ENCODE measurements around the gene TMEM30B.
"Not testable (repeated sequence)": the region's sequence is repeated elsewhere in the genome, so short reads cannot be mapped to it uniquely, and the experiment has no call there.

The TMEM30B gene, protein sequence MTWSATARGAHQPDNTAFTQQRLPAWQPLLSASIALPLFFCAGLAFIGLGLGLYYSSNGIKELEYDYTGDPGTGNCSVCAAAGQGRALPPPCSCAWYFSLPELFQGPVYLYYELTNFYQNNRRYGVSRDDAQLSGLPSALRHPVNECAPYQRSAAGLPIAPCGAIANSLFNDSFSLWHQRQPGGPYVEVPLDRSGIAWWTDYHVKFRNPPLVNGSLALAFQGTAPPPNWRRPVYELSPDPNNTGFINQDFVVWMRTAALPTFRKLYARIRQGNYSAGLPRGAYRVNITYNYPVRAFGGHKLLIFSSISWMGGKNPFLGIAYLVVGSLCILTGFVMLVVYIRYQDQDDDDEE

DNA sequence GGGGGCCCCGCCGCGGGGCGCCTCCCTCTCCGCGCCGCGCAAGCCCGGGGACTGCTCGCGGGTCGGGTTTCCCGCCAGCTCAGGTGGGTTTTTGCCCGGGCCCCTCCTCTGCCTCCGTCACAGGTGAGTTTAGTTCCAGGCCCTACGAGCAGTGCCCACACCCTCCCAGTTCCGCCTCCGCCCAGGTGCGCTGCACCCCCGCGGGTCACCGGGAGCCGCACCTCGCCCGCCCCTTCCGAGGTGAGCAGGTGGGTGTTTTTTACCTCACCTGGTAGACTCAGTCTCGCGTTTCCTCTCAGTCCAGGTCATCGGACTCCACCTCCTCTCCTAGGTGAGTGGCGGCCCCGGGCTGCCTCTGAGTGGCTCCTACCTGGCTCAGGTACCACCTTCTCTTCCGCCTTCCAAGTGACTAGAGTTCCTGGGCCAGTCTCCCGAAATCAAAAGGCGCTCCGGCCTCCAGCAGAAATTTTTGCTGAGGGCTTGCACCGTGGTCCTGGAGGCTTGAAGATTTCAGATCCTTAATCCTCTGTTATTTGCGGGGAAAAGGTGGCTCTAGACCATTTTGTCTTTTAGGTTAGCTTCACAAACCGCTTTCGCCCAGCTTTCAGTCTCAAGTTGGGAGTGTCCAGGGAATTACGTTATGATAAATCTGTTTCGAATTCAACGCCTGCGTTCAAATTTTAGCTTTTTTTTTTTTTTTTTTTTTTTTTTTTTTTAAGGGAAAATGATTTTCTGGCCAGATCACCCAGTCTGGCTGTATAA, at the start of gene TMEM30B:
Gene TMEM30B, minus strand, starts transcription at position 153 of the 762 bp plus-strand sequence. CDS start 191 bp downstream, outside the sequence.
- no peak for DNase-seq (ENCODE audit: low read depth)

DNA sequence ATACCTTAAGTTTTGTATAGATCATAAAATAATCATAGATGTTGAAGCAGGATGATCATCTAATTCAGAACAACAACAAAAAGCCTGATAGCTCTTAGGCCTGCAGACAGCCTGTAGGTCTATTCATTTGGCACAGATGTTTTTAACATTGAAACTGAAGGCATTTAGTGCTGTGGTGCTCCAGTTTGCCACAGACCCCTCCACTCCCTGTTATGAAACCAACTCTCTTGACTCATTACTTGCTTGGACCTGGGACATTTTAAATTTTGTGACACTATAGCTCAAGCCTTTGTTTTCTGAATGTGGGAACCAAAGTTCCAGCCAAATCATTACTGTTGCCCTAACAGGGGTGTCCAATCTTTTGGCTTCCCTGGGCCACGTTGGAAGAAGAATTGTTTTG, 49.4 kb upstream of the TMEM30B start:
- no peak for DNase-seq (ENCODE audit: low read depth)

DNA sequence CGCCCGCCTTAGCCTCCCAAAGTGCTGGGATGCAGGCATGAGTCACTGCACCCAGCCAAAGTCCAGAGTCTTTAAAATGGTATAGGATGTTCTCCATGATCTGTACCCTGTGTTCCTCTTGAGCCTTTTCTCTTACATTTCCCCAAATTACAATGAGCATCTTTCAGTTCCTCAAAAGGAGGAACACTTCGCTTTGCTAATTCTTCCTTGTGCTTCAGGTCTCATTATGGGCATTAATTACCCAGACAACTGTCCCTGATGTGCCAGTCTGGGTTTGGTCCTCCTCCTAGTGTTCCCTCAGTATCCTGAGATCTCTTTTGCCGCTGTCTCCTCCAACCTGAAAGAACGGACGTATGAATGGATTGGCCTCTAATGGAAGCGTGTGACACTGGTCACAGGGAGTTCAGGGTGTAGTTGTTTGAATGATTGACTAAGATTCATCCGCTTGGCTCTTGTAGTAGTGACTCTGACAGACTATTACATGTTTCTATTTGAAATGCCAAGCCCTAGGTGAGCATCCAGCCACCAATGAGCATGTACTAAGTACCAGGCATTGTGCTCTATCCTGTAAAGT, 48.4 kb upstream of the TMEM30B start:
- no peak for DNase-seq (ENCODE audit: low read depth)

DNA sequence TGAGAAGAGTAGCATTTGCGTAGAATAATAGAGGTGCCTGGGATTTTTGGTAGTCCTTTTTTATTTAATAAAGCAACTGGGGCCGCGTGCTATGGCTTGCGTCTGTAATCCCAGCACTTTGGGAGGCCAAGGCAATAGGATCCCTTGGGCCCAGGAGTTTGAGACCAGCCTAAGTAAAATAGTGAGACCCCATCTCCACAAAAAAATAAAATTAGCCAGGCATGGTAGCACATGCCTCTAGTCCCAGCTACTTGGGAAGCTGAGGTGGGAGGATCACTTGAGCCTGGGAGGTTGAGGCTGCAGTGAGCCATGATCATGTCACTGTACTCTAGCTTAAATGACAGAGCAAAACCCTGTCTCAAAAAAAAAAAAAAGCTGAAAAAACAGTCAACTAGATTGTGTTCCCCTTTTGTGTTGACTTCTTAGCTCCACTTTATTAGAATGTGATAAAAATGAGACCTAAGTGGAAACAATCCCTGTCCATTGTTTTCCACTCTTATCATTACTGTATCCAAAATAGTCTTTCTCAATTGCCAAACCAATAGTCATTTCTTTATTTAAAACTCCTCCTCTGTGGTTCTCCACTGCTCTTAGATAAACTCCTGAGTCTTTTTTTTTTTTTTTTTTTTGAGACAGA, 47.6 kb upstream of the TMEM30B start:
- no peak for DNase-seq (ENCODE audit: low read depth)

DNA sequence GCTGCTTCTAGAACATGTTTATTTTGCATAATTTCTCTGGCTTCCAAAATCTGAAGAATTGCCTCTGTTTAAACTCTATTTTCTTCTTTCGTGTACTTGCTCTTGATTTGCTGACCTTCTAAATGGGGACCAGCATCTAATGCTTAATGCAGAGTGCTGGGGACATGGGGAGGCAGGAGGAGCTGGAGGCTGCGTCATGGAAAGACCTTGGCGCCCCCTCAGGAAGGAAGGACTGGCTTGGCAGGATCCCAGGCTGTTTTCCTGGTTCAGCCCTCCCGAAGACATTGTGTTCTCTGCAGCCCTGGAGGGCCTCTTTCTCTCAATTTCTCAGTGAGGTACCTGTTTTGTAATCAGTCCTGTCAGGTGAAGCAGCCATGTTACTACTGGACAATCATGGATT, 45.7 kb upstream of the TMEM30B start:
- no peak for DNase-seq (ENCODE audit: low read depth)

DNA sequence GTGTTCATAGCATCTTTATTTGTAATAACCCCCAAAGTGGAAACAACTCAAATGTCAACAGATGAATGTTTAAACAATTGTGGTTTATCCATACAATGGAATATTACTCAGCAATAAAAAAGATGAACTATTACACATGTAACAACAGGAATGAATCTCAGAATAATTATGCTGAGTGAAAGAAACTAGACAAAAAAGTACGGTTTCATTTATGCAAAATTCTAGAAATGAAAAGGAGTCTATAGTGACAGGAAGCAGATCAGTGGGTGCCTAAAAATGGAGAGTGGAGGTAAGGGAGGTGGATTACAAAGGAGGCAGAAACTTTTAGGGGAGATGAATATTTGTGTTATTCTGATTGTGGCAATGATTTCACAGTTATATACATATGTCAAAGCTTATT, 45.0 kb upstream of the TMEM30B start:
- no peak for DNase-seq (ENCODE audit: low read depth)

DNA sequence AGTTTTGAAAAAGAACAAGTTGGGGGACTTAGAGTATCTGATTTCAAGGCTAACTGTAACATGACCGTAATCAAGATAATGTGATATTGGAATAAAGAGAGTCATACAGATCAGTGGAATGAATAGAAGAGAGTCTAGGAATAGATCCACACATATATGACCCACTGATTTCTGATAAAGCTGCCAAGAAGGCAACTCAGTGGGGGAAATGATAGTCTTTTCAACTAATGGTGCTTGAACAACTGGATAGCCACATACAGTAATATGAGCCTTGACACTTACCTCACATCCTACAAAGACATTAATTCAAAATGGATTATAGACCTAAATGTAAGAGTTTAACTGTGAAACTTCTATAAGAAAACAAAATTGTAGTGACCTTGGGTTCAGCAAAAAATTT, 44.0 kb upstream of the TMEM30B start:
- no peak for DNase-seq (ENCODE audit: low read depth)

DNA sequence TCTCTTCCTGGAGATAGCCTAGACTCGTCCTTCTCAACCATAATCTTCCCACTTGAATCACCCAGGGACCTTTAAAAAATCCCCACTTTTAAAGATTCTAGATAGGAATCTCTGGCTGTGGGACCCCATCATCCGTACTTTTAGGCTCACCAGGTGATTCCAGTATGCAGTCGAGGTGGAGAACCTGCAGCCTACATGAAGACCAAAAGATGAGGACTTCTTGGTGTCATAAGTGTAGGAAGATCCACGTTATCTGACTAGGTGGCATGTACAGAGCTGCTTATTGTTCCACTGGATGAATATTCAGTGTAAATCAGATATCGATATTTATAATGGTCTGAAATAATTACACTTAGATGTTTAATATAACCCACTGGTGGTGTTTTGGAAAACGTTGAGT, 42.8 kb upstream of the TMEM30B start:
- no peak for DNase-seq (ENCODE audit: low read depth)

DNA sequence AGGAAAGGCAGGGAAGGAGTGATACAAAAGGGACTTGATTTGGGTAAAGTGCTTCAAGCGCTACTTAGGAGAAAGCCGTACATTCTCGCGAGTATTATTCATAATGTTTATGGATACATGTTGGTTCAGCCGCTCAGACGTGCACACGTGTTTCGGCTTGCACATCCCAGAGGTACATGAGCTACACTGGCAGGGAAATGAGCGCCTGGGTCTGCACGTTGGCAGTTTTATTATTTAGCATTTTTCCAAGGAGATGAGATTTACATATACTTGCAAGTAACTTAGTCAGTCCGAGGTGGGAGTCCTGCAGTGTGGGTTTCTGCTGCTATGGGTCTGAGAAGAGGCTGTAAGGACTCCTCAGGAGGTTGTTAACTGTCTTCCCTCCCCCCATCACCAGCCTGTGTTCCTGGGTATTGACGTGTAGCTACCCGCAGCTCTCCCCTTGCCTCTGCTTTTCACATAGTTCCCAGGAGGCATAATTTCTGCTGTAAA, 41.7 kb upstream of the TMEM30B start:
- no peak for DNase-seq (ENCODE audit: low read depth)

DNA sequence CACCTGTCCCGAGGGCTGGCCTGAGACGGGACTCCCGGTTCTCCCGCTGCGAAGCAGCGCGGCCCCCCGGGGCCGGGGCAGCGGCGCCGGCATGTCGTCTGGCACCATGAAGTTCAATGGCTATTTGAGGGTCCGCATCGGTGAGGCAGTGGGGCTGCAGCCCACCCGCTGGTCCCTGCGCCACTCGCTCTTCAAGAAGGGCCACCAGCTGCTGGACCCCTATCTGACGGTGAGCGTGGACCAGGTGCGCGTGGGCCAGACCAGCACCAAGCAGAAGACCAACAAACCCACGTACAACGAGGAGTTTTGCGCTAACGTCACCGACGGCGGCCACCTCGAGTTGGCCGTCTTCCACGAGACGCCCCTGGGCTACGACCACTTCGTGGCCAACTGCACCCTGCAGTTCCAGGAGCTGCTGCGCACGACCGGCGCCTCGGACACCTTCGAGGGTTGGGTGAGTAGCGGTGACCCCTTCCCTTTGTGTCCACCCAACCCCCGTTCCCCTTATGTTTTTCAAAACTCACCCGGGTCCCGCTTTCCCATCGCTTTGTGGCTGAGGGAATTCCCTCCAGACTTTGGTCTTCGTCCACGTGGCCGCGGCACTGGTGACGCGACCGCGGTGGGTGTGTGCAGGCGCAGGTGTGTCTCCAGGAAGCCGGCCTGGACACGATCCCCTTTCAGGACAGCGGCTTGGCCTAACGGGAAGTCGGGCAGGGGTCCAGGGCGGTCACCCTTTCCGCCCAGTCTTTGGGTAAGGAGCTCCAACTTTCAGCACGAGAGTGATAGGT, 41.1 kb upstream of the TMEM30B start:
- no peak for DNase-seq (ENCODE audit: low read depth)

DNA sequence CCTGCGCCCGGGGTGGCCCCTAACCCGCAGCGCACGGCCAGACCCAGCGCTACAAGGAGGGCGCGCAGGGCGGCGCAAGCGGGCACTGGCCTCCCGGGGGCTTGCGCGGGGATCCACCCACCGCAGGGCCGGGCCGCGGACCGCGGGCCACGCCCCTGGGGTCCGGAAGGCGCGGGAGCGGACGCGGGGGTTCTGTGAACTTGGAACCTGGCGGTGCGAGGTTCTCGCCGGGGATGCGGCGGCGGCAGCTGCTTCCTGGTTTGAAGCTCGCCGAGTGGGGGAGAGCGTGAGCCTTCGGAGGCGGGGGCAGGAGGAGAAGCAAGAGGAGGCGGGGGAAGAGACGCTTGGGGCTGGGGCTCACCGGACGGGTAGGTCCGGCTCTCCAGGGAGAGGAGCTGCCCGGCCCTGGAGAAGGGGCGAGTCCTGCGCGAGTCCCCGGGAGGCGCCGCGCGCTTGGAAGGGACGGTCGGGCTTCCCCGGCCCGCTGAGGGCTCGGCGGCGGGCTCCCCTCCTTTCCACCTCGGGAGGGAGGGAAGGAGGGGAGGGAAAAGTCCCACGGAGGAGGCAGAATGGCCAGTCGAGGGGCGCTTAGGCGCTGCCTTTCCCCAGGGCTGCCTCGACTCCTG, 40.4 kb upstream of the TMEM30B start, which contains the start of gene PRKCH:
Gene PRKCH, plus strand, starts transcription at position 195 of the 626 bp plus-strand sequence. CDS start 523 bp downstream, outside the sequence.
- no peak for DNase-seq (ENCODE audit: low read depth)

DNA sequence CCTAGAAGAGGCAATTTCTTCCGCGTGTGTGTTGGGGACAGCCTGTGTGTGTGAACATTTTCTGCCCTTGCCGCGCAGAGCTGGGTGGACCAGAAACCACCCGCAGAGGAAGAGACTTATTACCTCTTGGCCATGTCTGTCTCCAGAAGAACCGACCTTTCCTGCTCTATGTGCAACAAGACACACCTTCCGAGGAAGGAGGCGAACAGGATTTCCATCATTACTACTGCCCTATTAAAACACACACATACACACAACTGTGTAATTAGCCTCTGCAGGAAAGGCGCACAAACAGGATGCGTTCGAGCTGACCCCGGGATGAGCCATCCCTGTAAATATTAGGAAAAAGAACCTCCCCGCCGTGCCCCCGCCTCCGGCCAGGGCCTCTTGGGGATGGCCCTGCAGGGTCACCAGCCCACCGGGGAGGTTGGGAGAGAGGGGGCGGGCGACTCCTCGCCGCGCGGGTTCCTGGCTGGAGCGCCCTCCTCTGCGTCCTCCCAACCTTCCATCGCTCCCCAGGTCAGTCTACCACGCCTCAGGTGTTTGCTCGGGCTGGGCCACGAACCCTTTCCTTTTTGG, 39.8 kb upstream of the TMEM30B start:
- DNase-seq (ENCODE audit: low read depth) = no peak

DNA sequence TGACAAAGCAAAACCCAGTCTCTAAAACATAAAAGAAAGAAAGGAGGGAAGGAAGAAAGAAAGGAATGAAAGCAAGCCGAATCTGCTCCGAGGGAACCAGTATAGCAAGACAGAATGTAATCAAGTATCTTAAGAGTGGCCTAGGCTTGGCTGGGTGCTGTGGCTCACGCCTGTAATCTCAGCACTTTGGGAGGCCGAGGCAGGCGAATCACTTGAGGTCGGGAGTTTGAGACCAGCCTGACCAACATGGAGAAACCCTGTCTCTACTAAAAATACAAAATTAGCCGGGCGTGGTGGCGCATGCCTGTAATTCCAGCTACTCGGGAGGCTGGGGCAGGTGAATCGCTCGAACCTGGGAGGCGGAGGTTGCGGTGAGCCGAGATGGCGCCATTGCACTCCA, 39.0 kb upstream of the TMEM30B start:
- DNase-seq (ENCODE audit: low read depth) = not testable (repeated sequence)

DNA sequence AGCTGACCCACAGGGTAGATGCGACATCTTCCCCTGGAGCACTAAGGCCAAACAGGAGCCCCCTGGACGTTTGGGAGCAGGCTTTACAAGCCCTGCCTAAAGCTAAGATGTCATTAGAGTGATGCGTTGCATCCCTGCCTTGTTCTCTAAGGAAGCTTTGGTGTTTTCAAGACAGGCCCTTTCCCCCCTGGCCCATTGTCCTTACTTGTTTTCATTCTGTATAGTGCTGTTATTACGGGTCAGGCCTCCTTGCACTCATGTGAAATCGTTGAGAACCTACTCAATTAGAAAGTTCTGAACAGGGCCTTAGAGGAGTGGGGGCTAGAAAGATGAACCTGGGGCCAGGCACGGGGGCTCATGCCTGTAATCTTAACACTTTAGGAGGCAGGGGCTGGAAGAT, 38.6 kb upstream of the TMEM30B start:
- DNase-seq (ENCODE audit: low read depth) = no peak

DNA sequence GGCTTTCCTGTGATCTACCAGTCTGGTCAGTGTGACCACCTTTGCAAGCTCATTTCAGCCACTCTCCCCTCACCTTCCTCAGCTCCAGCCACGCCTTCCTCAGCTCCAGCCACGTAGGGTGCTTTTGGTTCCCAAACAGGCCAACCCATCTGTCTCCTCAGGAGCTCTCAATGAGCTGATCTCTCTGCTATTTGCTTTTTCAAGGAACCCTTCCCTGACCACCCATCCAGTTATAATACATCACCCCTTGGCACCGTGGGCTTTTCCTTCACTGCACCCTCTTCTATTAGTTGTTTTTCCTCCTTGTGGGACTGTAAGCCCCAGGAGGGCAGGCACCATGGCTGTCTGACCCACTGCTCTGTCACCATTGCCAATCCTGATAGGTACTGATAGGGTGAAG, 37.9 kb upstream of the TMEM30B start:
- no peak for DNase-seq (ENCODE audit: low read depth)

DNA sequence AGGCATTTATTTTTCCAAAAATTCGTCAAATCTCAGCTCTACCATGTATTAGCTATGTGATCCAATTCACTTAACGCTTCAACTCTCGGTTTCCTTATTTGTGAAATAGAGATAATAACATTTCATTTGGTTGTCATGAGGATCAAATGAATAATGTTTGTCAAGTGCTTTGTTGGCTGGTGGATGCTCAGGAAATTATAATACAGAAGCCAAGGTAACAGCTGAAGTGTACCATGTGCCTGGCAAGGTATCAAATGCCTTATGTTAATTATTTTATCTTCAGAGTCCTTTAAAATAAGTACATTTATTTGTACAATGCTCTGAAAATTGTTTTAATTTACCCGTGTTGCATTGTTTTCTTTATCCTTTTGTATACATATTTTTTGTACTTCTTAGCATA, 34.2 kb upstream of the TMEM30B start:
- DNase-seq (ENCODE audit: low read depth) = no peak

DNA sequence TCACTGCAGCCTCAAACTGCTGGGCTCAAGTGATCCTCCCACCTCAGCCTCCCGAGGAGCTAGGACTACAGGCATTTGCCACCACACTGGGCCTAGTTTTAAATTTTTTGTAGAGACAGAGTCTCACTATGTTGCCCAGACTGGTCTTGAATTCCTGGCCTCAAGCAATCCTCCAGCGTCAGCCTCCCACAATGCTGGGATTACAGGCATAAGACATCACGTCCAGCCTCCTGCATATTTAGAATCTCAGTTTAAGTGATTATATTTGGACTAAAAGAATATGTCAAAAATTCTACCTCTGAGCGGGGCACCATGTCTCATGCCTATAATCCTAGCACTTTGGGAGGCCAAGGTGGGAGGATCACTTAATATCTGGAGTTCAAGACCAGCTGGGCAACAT, 27.6 kb upstream of the TMEM30B start:
- DNase-seq (ENCODE audit: low read depth) = not testable (repeated sequence)

DNA sequence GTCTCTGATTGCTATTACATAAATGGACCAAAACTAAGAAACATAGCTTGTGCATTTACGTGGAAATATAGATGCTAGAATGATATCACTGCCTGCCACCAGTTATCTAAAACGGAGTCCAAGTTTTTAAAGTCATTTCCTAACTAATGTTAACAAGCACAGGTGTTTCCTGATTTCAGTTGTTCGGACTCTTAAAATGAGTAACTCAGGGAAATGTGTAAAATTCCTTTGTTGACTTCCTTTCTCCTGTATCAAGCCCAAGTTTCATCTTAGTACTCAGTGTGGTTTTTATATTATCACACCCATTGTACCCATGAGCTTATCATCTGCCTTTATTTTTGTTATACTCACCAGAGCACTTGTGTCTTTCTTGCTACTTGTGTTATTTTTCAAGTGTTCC, 27.1 kb upstream of the TMEM30B start:
- no peak for DNase-seq (ENCODE audit: low read depth)

DNA sequence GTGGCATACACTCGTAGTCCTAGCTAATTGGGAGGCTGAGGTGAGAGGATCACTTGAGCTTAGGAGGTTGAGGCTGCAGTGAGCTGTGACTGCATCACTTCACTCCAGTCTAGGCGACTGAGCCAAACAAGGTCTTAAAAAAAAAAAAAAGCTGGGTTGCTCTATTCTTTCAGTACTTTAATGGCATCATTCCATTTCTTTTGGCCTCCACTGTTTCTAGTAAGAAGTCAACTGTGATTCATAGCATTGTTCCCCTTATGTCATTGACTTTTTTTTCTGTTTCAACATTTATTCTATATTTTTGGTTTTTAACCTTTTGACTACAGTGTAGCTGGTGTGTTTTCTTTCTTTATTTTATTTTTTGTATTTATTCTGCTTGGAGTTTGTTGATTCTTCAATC, 23.6 kb upstream of the TMEM30B start:
- no peak for DNase-seq (ENCODE audit: low read depth)

DNA sequence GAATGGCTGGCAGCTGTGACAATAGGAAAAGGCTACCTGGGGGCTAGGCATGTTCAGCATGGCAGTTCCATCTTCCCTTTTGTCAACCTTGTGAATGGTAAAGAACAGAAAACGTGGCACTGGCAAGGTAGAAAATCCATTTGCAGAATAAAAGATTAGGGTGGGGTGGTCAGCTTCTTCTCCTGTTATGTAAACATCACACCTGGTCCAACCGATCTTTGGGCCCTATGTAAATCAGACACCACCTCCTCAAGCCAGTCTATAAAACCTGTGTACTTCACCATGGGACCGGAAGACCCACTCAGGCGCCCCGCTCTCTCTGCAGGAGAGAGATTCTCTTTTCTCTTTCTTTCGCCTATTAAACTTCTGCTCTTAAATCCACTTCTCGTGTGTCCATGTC, 19.6 kb upstream of the TMEM30B start:
- DNase-seq (ENCODE audit: low read depth) = no peak

DNA sequence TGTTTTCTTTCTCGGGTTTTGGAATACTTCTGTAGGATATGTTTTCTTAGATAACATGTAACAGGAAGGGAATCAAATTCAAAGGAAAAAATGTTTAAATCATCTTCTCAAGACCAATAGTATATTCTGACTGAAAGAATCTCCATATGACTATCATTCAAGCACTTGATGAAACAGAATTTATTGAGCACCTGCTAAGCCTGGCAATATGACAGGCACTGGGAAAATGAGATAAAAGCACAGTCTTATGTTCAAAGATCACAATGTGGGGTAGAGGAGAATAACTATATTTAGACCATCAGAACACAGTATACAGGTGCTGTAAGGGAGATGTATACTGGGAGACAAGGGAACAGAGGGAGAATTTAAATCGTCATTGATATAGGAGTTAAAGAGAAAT, 19.1 kb upstream of the TMEM30B start:
- DNase-seq (ENCODE audit: low read depth) = no peak

All from HS-27A (cell line).